ENCODE data around the gene FAM111A. TPM values are rescaled to one million over a fixed set of nuclear protein-coding genes. Genes with fewer than 3 reads are reported as not detected.

Gene FAM111A
- total and polyA plus RNA-seq, 12 donors: 2.9 to 22.5 (median 5.1) TPM

DNA sequence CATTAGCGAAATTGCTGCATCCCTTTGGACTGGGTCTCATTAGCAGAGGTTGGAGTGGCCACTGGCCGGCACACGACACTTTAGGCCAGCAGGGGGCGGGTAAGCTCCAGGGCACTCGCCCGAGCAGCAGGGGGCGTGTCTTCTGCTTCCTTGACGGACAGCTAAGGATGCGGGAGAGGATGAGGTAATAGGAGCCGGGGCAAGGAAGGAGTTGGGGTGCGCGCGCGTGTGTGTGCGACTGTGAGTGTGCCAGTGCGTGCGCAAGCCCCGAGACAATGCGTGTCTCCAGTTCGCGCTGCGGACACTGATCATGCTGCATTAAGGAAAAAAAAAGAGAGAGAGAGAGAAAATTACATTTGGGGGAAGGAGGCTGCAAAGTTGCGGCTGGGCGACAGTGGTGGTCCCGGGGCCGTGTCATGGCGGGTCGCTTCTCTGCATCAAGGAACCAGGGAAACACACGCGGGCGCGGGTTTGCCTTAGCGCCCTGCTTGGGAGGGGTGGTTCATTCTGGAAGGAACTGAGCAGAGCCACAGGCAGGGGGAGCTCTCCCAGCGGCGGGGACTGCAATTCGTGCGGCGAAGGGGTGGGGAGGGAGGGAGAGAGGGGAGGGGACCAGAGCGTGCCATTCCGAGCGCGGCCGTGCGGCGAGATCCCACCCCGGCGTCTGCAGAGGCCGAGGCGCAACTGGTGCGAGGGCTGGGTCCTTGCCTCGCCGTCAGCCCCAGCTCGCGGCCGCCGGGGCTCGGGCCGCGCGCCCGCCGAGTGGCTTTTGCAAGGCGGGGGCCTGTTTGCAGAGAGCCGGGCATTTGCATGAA, 29.1 kb downstream of the FAM111A start, which contains the start of gene DTX4:
DTX4 (plus strand) TSS at position 625 of the 815 bp plus-strand sequence. CDS start 464 bp downstream, outside the sequence.
- 0% methylated on average over 54 to 64 of the region's 64 CpGs for WGBS, 2 donors
- Histone ChIP-seq H3K9me3 (no peaks in the 10 kb centered on the region), H3K27me3 (peaks cover 0 to 16% (median 0%) of the 10 kb centered on the region in 7 donors), H3K4me1 (peaks cover 0 to 34% (median 17%) of the 10 kb centered on the region in 9 donors), H3K4me3 (peak within 1 kb of the TSS; percentile 45 to 74 (median 68)), H3K36me3 (no peaks in the 10 kb centered on the region), H3K27ac (peak within 1 kb of the TSS in 7 of 10 donors; percentile 26 to 80 (median 56))
- DNase-seq (peak; percentile 91 to 93), ATAC-seq (peak; percentile 93 to 99 (median 96))
- TF ChIP-seq, protein P1, sequence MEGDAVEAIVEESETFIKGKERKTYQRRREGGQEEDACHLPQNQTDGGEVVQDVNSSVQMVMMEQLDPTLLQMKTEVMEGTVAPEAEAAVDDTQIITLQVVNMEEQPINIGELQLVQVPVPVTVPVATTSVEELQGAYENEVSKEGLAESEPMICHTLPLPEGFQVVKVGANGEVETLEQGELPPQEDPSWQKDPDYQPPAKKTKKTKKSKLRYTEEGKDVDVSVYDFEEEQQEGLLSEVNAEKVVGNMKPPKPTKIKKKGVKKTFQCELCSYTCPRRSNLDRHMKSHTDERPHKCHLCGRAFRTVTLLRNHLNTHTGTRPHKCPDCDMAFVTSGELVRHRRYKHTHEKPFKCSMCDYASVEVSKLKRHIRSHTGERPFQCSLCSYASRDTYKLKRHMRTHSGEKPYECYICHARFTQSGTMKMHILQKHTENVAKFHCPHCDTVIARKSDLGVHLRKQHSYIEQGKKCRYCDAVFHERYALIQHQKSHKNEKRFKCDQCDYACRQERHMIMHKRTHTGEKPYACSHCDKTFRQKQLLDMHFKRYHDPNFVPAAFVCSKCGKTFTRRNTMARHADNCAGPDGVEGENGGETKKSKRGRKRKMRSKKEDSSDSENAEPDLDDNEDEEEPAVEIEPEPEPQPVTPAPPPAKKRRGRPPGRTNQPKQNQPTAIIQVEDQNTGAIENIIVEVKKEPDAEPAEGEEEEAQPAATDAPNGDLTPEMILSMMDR (IDR thresholded peaks at IDR 0.05): peak; percentile 71 to 88 (median 78)
- intact Hi-C loops (cut with DNase I): loop anchor here (1.0 to 10.0 kb wide), 13 partner anchors 35 to 503 kb away; partner anchors contain the start of gene OR5A2 (in 4 of the 10)

DNA sequence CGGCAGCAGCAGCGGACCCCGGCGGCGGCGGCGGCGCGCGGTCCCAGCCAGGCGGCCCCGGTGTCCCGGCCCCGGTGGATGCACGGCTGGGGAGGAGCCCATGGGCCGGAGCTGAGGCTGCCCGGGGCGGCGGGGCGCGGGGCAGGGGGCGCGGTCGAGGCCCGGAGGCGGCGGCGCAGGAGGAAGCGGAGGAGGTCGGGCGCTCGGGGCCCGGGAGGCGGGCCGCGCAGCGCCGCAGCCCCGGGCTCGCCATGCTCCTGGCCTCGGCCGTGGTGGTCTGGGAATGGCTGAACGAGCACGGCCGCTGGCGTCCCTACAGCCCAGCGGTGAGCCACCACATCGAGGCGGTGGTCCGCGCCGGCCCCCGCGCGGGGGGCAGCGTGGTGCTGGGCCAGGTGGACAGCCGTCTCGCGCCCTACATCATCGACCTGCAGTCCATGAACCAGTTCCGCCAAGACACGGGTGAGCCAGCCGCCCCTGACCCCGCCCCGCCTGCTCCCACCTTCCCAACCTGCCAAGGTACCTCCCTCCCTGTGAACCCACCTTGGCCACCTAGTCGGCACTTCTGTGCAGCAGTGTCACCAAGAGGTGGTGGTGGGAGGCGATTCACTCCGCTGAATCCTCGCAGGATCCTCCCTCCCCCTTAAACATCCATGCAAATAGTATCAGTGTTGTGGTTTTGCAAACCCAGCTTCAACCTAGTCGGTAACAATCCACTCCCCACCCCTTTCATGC, 29.9 kb downstream of the FAM111A start:
- TF ChIP-seq, protein P1 (IDR thresholded peaks at IDR 0.05): no peak
- peak in 4 of 8 donors; percentile 9 to 44 (median 23) for ATAC-seq
- Histone ChIP-seq H3K36me3 (no peaks in the 10 kb centered on the region), H3K27ac (peak overlapping the region in 7 of 10 donors; percentile 26 to 80 (median 53)), H3K4me1 (peaks cover 0 to 34% (median 17%) of the 10 kb centered on the region in 9 donors), H3K27me3 (peaks cover 0 to 16% (median 0%) of the 10 kb centered on the region in 7 donors), H3K4me3 (peak overlapping the region; percentile 45 to 74 (median 68)), H3K9me3 (no peaks in the 10 kb centered on the region)
- peak in 1 of 2 donors; percentile 27 for DNase-seq
- WGBS, 2 donors: 1% methylated on average over 48 to 70 of the region's 70 CpGs
- intact Hi-C loops (cut with DNase I): loop anchor here in 8 of 10 donors (2.0 to 10.0 kb wide), 10 partner anchors 34 to 502 kb away; partner anchors contain the start of gene OR5A2 (in 4 of the 8)

DNA sequence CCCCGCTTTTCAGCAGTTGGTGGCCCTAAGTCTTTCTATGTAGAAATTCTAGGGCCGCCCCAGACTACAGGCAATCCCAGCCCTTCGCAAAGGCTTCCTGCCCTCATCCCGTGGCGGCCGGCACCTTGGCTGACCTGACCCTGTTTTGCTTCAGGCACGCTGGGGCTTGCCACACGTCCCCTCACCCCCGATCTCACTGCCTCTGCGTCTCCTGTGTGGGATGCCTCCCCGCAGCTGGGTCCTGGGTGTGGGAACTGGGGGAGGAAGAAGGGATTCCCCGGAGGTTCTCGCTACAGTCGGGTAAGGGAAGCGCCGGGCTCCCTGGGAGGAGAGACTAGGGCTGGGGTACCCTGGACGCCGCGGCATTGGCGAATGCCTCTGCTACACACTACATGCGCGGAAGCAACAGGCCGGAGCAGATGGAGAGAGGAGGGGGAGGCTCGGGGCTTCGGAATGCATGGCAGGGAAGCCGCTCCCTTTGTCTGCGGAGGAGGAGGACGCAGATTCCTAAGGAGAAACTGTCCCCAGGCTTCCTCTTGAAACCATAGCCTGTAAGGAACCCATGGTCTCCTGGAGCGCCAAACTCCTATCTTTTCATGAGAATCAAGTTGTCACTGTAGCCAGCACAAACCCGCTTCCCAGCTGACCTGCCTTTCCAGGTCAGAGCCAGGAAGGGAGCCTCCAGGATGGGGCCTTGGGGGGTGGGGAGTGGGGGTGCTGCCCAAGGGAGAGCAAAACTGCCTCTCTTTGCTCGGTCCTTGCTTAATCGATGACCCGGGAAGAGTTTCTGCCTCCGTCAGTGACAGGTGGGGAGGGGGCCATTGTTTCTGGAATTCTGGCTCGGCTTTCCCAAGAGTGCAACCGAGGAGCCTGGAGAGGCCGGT, 30.7 kb downstream of the FAM111A start:
- Histone ChIP-seq H3K4me3 (peak overlapping the region; percentile 45 to 74 (median 68)), H3K4me1 (peaks cover 0 to 34% (median 17%) of the 10 kb centered on the region in 9 donors), H3K36me3 (no peaks in the 10 kb centered on the region), H3K27me3 (peaks cover 0 to 16% (median 0%) of the 10 kb centered on the region in 7 donors), H3K27ac (peak overlapping the region in 9 of 10 donors; percentile 16 to 80 (median 53)), H3K9me3 (no peaks in the 10 kb centered on the region)
- ATAC-seq: peak in 5 of 8 donors; percentile 7 to 48 (median 13)
- TF ChIP-seq, protein P1 (IDR thresholded peaks at IDR 0.05): no peak
- peak; percentile 22 to 24 for DNase-seq
- 5 to 7% methylated on average over 37 of the region's 37 CpGs for WGBS, 2 donors
- intact Hi-C loops (cut with DNase I): loop anchor here in 8 of 10 donors (2.0 to 10.0 kb wide), 10 partner anchors 33 to 501 kb away; partner anchors contain the start of gene OR5A2 (in 4 of the 8)

Measured in heart right ventricle (tissue), 16 donors.